NCI-H1105 (cell line): ENCODE results near the gene FXYD4.
"Not testable (repeated sequence)": the region's sequence is repeated elsewhere in the genome, so short reads cannot be mapped to it uniquely, and the experiment has no call there.

Experiments used
- DNase-seq: peaks from one replicate; lab custom pipeline; 2025; lab: John Stamatoyannopoulos, UW

Gene FXYD4

GRCh38 chr10:43419997-43420368, 48.5 kb downstream of the FXYD4 start:
- DNase-seq: no peak

DNA sequence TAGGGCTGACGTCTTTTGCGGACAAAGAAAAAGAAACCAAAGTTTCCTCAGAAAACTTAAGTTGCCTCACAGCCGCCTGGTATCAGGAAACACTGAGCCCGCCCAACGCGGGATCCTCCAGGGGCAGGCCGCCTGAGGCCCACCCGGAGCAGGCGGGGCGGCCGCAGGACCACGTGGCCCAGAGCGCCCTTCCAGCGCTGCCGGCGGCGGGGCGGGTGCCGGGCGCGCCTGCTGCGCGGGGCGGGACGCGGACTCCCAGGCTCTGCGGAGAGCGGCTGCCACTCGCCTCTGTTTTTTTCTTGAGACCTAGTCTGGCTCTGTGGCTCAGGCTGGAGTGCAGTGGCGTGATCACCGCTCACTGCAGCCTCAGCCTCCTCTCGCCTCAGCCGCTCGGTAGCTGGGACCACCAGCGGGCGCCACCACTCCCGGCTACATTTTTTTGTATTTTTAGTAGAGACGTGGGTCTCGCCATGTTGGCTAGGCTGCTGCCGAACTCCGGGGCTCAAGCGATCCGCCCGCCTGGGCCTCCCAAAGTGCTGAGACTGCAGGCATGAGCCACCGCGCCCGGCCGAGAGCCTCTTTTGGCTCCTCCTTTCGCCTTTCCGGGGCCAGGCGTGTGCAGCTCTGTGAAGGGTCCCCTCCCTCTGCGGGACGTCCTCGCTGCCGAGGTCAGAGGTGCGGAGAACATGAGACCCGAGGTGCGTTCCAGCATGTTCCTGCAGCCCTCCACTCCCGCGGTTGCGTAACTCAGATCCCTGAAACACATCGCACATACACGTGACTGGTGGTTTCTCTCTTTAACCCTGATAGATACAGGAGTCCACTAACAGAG, 49.1 kb downstream of the FXYD4 start:
- DNase-seq: peak; percentile 26

DNA sequence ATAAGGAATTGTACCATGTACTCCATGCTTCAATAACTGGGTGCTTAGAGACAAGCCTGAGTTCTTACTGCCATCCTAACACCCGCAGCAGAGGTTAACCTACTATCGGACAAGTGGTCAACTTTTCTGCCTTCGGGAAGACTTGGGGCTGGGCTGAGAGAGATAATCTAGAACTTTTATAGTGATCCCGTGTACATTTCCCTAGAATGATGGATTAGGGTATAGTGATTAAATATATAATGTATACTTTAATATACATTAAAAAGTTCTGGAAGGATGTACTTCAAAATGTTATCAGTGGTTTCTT, 49.7 kb downstream of the FXYD4 start:
- DNase-seq: no peak

- no peak for DNase-seq
Measured at GRCh38 chr10:43421519-43421918, 50.1 kb downstream of the FXYD4 start.

DNA sequence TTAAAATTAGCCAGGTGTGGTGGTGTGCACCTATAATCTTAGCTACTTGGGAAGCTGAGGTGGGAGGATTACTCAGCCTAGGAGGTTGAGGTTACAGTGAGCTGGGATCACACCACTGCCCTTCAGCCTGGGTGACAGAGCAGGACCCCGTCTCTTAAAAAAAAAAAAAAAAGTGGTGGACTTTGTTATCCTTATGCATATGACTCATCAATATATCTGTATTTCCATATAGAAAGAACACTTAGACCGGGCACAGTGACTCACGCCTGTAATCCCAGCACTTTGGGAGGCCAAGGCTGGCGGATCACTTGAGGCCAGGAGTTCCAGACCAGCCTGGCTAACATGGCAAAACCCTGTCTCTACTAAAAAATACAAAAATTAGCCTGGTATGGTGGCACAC, 50.5 kb downstream of the FXYD4 start:
- DNase-seq: not testable (repeated sequence)

- DNase-seq: no peak
Measured at GRCh38 chr10:43424416-43424815, 53.0 kb downstream of the FXYD4 start.
